HEK293T (cell line): ENCODE measurements around the gene MEGF6.

ENCODE experiments used
- CTCF ChIA-PET: fragments of 350-600 bp; formaldehyde crosslinking; extraction: SDS; loops from one replicate; lab custom pipeline; 2021; ENCODE audit warnings: antibody characterized with exemption, inconsistent platforms; lab: Yijun Ruan, JAX
- POLR2A ChIA-PET: fragments of 350-600 bp; formaldehyde crosslinking; extraction: SDS; loops from one replicate; lab custom pipeline; 2020; ENCODE audit warnings: antibody characterized with exemption, inconsistent platforms; lab: Yijun Ruan, JAX
- DNase-seq: peaks from one replicate; pipeline ENCODE4 v3.0.0; 2012; ENCODE audit warnings: mixed read lengths; ENCODE audit errors: extremely low spot score
- ARNT ChIP-seq: fragments of 450-650 bp; IDR thresholded peaks from 2 replicates; pipeline ENCODE4 v1.6.1; 2017; ENCODE audit warnings: mild to moderate bottlenecking
- BHLHE40 ChIP-seq: fragments of 450-650 bp; IDR thresholded peaks from 2 replicates; pipeline ENCODE4 v1.6.1; 2016; ENCODE audit warnings: mild to moderate bottlenecking, moderate library complexity, borderline replicate concordance
- CTBP1 ChIP-seq: fragments of 450-650 bp; IDR thresholded peaks from 2 replicates; pipeline ENCODE4 v1.6.1; 2016; ENCODE audit warnings: borderline replicate concordance
- ELF4 ChIP-seq: fragments of 450-650 bp; IDR thresholded peaks from 2 replicates; pipeline ENCODE4 v1.6.1; 2017; ENCODE audit warnings: antibody characterized with exemption
- FOXA1 ChIP-seq: fragments of 450-650 bp; IDR thresholded peaks from 2 replicates; pipeline ENCODE4 v1.6.1; 2016; ENCODE audit warnings: mild to moderate bottlenecking
- FOXK2 ChIP-seq: fragments of 450-650 bp; IDR thresholded peaks from 2 replicates; pipeline ENCODE4 v1.6.1; 2016; ENCODE audit warnings: mild to moderate bottlenecking
- FOXM1 ChIP-seq: fragments of 450-650 bp; IDR thresholded peaks from 2 replicates; pipeline ENCODE4 v1.6.1; 2017; ENCODE audit warnings: mild to moderate bottlenecking, borderline replicate concordance
- HDGF ChIP-seq: fragments of 450-650 bp; IDR thresholded peaks from 2 replicates; pipeline ENCODE4 v1.6.1; 2017; ENCODE audit warnings: antibody characterized with exemption, borderline replicate concordance
- L3MBTL2 ChIP-seq: fragments of 450-650 bp; conservative IDR thresholded peaks from 2 replicates; pipeline ENCODE4 v1.6.1; 2016; ENCODE audit warnings: mild to moderate bottlenecking
- LEF1 ChIP-seq: fragments of 450-650 bp; IDR thresholded peaks from 2 replicates; pipeline ENCODE4 v1.6.1; 2017; ENCODE audit warnings: mild to moderate bottlenecking, borderline replicate concordance
- NFRKB ChIP-seq: fragments of 450-650 bp; IDR thresholded peaks from 2 replicates; pipeline ENCODE4 v1.6.1; 2016; ENCODE audit warnings: mild to moderate bottlenecking, moderate library complexity
- SP1 ChIP-seq: fragments of 450-650 bp; IDR thresholded peaks from 2 replicates; pipeline ENCODE4 v1.6.1; 2017
- SUZ12 ChIP-seq: fragments of 450-650 bp; IDR thresholded peaks from 2 replicates; pipeline ENCODE4 v1.6.1; 2016; ENCODE audit warnings: mild to moderate bottlenecking
- TARDBP ChIP-seq: fragments of 450-650 bp; IDR thresholded peaks from 2 replicates; pipeline ENCODE4 v1.6.1; 2016
- ZNF384 ChIP-seq: fragments of 450-650 bp; IDR thresholded peaks from 2 replicates; pipeline ENCODE4 v1.6.1; 2016
- TF ChIP-seq, protein P1 (sequence below): fragments of 450-650 bp; IDR thresholded peaks from 2 replicates; pipeline ENCODE4 v1.6.1; 2016

The MEGF6 gene

DNA sequence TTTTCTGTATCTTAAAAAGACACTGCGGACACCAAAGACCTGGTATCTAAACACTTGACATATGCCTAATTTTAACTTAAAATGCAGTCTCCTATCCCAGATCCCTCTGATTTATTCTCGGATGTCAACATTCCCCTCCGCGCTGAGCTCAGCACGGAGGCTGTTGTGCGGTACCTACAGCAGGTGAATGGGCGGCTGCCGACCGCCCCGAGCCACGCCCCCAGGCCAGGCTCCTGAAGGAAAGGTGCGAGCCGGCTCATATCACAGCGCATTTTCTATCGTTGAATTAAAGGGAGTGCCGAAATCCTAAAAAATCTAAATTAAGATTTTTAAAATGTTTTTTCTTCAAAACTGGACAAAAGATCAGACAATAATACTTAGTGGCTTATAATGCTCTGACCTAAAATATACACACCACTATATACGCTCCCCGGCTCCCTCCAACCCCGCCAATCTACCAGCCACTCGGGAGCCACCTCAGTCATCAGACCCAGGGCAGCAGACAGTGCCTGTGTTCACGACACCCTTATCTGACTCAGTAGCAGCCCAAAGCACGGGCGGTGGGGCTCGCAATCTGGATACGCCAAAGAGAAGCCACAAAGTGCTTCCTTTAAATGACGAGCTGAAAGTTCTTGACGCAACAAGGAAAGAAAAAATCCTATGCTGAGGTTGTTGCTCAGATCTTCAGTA is 34.5 kb upstream of the MEGF6 start:
- POLR2A ChIA-PET: no interaction called here
- CTCF ChIA-PET: no interaction called here
- TF ChIP-seq BHLHE40 (no peak), ZNF384 (no peak), L3MBTL2 (no peak), SP1 (no peak), FOXK2 (no peak), LEF1 (no peak), ELF4 (no peak), FOXA1 (no peak), CTBP1 (no peak), NFRKB (no peak), TARDBP (no peak), ARNT (no peak), HDGF (no peak), FOXM1 (no peak)
- TF ChIP-seq, protein P1, sequence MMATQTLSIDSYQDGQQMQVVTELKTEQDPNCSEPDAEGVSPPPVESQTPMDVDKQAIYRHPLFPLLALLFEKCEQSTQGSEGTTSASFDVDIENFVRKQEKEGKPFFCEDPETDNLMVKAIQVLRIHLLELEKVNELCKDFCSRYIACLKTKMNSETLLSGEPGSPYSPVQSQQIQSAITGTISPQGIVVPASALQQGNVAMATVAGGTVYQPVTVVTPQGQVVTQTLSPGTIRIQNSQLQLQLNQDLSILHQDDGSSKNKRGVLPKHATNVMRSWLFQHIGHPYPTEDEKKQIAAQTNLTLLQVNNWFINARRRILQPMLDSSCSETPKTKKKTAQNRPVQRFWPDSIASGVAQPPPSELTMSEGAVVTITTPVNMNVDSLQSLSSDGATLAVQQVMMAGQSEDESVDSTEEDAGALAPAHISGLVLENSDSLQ: no peak
- DNase-seq: no peak

DNA sequence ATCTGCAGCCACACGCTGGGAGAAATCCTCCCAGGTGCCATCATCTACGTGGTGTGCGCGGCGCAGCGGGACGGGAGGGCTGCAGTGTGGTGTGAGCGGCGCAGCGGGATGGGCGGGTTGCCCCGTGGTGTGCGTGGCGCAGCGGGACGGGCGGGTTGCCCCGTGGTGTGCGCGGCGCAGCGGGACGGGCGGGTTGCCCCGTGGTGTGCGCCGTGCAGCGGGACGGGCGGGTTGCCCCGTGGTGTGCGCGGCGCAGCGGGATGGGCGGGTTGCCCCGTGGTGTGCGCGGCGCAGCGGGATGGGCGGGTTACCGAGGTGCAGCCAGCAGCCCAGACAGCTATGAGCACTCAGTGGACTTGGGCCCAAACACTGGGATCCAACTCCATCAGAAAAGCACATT is 33.9 kb upstream of the MEGF6 start:
- POLR2A ChIA-PET: no interaction called here

DNA sequence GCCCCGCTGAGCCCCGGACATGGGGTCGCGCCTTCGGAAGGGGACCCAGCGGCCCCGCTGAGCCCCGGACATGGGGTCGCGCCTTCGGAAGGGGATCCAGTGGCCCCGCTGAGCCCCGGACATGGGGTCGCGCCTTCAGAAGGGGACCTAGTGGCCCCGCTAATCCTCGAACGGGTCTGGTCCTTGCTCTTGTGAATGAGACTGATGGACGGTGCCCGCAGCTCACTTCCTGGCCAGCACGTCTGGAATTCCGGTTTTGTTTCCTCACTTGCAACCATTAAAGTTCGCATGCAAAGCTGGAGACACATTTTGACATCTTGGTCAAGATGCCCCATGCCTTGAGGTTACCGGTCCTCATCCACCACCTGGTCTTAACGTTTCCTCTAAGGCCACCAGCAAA is 33.0 kb upstream of the MEGF6 start:
- POLR2A ChIA-PET: no interaction called here
- TF ChIP-seq LEF1 (no peak), NFRKB (no peak), FOXA1 (no peak), L3MBTL2 (no peak), CTBP1 (no peak), HDGF (no peak), BHLHE40 (no peak), TARDBP (no peak), SUZ12 (no peak), ARNT (no peak), FOXK2 (no peak), ELF4 (no peak), FOXM1 (no peak), ZNF384 (no peak)
- TF ChIP-seq, protein P1: no peak
- no peak for DNase-seq
- CTCF ChIA-PET: no interaction called here

More for the DNA sequence above, 33.9 kb upstream of the MEGF6 start:
- CTCF ChIA-PET: no interaction called here
- DNase-seq: no peak
- no peak for TF ChIP-seq CTBP1

DNA sequence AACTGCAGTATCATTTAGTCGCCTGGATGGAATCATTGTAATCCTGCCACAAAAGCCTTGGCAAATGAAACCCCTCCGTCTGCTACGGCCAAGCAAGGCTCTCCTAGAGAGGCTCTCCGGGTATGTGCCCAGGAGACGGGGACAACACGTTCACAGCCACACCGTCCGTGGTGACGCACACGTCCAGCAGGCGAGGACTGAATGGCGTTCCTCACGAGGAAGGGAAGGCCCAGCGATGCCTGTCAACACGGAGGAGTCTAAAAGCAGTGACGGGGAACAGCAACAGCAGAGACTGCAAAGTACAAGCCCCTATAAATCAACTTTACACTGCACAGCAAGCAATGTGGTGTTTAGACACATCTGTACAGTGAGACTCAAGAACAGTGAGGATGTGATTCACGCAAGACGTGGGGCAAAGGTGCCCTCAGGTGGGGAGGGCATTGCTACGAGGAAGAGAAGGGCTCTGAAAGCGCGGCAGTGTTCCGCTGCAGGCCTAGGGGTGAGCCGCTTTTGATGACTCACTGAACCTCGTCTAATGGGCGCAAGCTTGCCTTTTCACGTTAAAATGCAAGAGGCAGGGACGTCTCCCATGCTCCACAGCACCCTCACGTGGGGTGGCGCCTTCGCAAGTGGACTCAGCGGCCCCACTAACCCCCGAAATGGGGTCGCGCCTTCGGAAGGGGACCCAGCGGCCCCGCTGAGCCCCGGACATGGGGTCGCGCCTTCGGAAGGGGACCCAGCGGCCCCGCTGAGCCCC is 31.8 kb upstream of the MEGF6 start:
- TF ChIP-seq LEF1 (no peak), L3MBTL2 (no peak)
- POLR2A ChIA-PET: no interaction called here

DNA sequence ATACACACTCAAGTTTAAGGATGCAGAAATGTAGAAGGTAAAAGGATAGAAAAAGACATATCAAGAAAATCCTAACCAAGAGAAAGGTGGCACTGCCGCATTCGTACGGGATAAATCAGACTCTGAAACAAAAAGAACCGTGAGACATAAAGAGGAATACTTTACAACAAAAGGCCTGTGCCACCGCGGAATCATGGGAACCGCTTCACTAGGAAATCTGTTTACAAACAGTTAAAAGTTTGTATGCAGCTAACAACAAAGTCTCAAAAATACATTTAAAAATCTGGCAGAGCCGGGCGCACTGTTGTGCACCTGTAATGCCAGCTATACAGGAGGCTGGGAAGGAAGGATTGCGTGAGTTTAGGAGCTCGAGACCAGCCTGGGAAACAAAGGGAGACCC is 30.5 kb upstream of the MEGF6 start:
- ChIA-PET POLR2A (no interaction called here), CTCF (no interaction called here)
- DNase-seq: no peak
- TF ChIP-seq ARNT (no peak), ELF4 (no peak), SP1 (no peak), BHLHE40 (no peak), CTBP1 (no peak), L3MBTL2 (no peak), ZNF384 (no peak), FOXK2 (no peak), TARDBP (no peak), LEF1 (no peak), HDGF (no peak), FOXA1 (no peak), FOXM1 (no peak), NFRKB (no peak), SUZ12 (no peak)
- TF ChIP-seq, protein P1: no peak

More for the DNA sequence above, 31.8 kb upstream of the MEGF6 start:
- CTCF ChIA-PET: no interaction called here
- no peak for DNase-seq

DNA sequence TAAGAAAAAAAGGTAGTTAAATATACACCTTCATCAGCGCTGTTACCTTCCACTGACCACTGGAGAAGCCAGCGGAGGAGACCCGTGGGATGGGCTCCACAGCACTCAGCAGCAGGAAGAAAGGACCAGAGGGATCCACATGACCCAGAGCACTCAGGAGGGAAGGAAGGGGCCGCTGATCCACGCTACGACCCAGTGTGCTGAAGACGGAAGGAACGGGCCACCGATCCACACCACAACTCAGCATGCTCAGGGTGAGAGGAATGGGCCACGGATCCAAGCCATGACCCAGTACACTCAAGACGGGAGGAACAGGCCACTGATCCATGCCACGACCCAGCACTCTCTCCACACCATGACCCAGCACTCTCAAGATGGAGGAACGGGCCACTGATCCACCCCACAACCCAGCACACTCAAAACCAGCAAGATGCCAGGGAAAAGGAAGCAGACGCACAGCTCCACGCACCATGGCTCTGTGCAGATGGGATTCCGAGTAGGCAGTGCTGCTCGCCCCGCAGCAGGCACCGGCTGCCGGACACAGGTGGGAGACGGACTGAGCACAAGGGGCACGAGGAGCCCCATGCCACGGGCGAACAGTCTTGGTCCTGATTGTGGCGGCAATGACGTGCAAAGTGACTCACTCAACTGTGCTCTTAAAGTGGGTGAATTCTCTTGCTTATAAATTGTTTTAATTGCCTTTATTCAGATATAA is 29.9 kb upstream of the MEGF6 start:
- ChIA-PET CTCF (no interaction called here), POLR2A (no interaction called here)
- TF ChIP-seq CTBP1: no peak
- TF ChIP-seq FOXA1: no peak
- TF ChIP-seq L3MBTL2: no peak
- no peak for TF ChIP-seq TARDBP
- no peak for TF ChIP-seq SUZ12
- TF ChIP-seq ZNF384: no peak
- no peak for TF ChIP-seq ARNT
- TF ChIP-seq FOXM1: no peak
- TF ChIP-seq HDGF: no peak
- TF ChIP-seq SP1: no peak
- no peak for TF ChIP-seq FOXK2
- TF ChIP-seq, protein P1: no peak
- no peak for DNase-seq
